B cell (primary cell): Measurements from ENCODE around the gene AIG1.

Source experiments
- CTCF ChIP-seq: fragments of 200-600 bp; IDR thresholded peaks from one replicate; pipeline ENCODE4 v1.8.0; 2022; ENCODE audit warnings: antibody characterized with exemption, mild to moderate bottlenecking
- EZH2 ChIP-seq: IDR thresholded peaks from 2 replicates; pipeline ENCODE4 v1.6.1; 2012; ENCODE audit warnings: borderline replicate concordance, low read depth, mild to moderate bottlenecking, moderate library complexity, low read length; ENCODE audit not compliant: insufficient read depth, poor library complexity, severe bottlenecking

- TF ChIP-seq CTCF (no peak), EZH2 (no peak)
Observed at GRCh38 chr6:143078468-143079324, 18.0 kb downstream of the AIG1 start.
